ENCODE results near the gene KCTD13. TPM values are rescaled to one million over a fixed set of nuclear protein-coding genes. Genes with fewer than 3 reads are reported as not detected.

Gene KCTD13
- total RNA-seq, 2 experiments from 2014 or later, result 40.0 to 43.8 TPM

- Mint-ChIP-seq H3K9me3 (no peaks in the 10 kb centered on the region), H3K27ac (no peak overlapping the region), H3K4me3 (peak overlapping the region; percentile 89), H3K36me3 (ENCODE audit: low read depth) (no peaks in the 10 kb centered on the region), H3K27me3 (peaks cover 29% of the 10 kb centered on the region), H3K4me1 (ENCODE audit: low read depth) (peaks cover 18% of the 10 kb centered on the region)
- H3K9me3 ChIP-seq (ENCODE audit: control insufficient read depth in 1 of 2, insufficient read depth in 1 of 2, low read length in 2 of 2), result peaks cover 0 to 10% of the 10 kb centered on the region in 2 experiments
- intact Hi-C loops (cut with DNase I, micrococcal nuclease), result no loop called here
- POLR2A ChIA-PET, result interaction anchor here (1.3 kb wide), 2 partner anchors 13 to 147 kb away, joined by 3 to 10 read pairs; partner anchors contain the start of gene CDIPT
- H3K4me3 ChIP-seq (ENCODE audit: low read length), result peak overlapping the region; percentile 45
- H3K27ac ChIP-seq (ENCODE audit: low read depth in 1 of 2, low read length in 2 of 2), result no peak overlapping the region
- ATAC-seq (ENCODE audit: poor library complexity) (peak; percentile 40), DNase-seq (peak in 12 of 14 experiments; percentile 12 to 59 (median 26))
- peaks cover 20% of the 10 kb centered on the region for H3K4me1 ChIP-seq (ENCODE audit: insufficient read depth, low read length)
- TF ChIP-seq CTCF (IDR thresholded peaks at IDR 0.05), result no peak
- no peaks in the 10 kb centered on the region for H3K36me3 ChIP-seq (ENCODE audit: insufficient read depth, low read length)
- peaks cover 23 to 29% of the 10 kb centered on the region in 2 experiments for H3K27me3 ChIP-seq (ENCODE audit: control insufficient read depth in 1 of 2, insufficient read depth in 2 of 2, low read length in 2 of 2)
- CTCF ChIA-PET, result interaction anchor here (2.3 kb wide), 1 partner anchor 28 kb away, joined by 7 read pairs; no protein-coding TSS in a partner anchor
These were observed 49.3 kb downstream of the KCTD13 start for GRCh38 chr16:29876594-29877249.

GRCh38 chr16:29876217-29876593, 49.8 kb downstream of the KCTD13 start:
- Mint-ChIP-seq H3K27ac (no peak overlapping the region), H3K4me1 (ENCODE audit: low read depth) (peaks cover 18% of the 10 kb centered on the region), H3K27me3 (peaks cover 27% of the 10 kb centered on the region), H3K4me3 (peak overlapping the region; percentile 54), H3K9me3 (no peaks in the 10 kb centered on the region), H3K36me3 (ENCODE audit: low read depth) (no peaks in the 10 kb centered on the region)
- H3K9me3 ChIP-seq (ENCODE audit: control insufficient read depth in 1 of 2, insufficient read depth in 1 of 2, low read length in 2 of 2), result peaks cover 0 to 10% of the 10 kb centered on the region in 2 experiments
- intact Hi-C loops (cut with DNase I, micrococcal nuclease), result no loop called here
- DNase-seq, result peak in 1 of 14 experiments; percentile 12
- ChIA-PET CTCF (no interaction called here), POLR2A (interaction anchor here (1.3 kb wide), 2 partner anchors 13 to 147 kb away, joined by 3 to 10 read pairs; partner anchors contain the start of gene CDIPT)
- no peak for TF ChIP-seq CTCF (IDR thresholded peaks at IDR 0.05)
- H3K27me3 ChIP-seq (ENCODE audit: control insufficient read depth in 1 of 2, insufficient read depth in 2 of 2, low read length in 2 of 2), result peaks cover 23 to 28% of the 10 kb centered on the region in 2 experiments
- no peaks in the 10 kb centered on the region for H3K36me3 ChIP-seq (ENCODE audit: insufficient read depth, low read length)
- peak overlapping the region; percentile 45 for H3K4me3 ChIP-seq (ENCODE audit: low read length)
- ATAC-seq (ENCODE audit: poor library complexity), result no peak
- H3K27ac ChIP-seq (ENCODE audit: low read depth in 1 of 2, low read length in 2 of 2), result no peak overlapping the region
- H3K4me1 ChIP-seq (ENCODE audit: insufficient read depth, low read length), result peaks cover 20% of the 10 kb centered on the region

- ATAC-seq (ENCODE audit: poor library complexity) (no peak), DNase-seq (no peak)
- H3K27me3 ChIP-seq (ENCODE audit: control insufficient read depth in 1 of 2, insufficient read depth in 2 of 2, low read length in 2 of 2), result peaks cover 23 to 26% of the 10 kb centered on the region in 2 experiments
- H3K4me3 ChIP-seq (ENCODE audit: low read length), result no peak overlapping the region
- intact Hi-C loops (cut with DNase I, micrococcal nuclease), result no loop called here
- peaks cover 0 to 10% of the 10 kb centered on the region in 2 experiments for H3K9me3 ChIP-seq (ENCODE audit: control insufficient read depth in 1 of 2, insufficient read depth in 1 of 2, low read length in 2 of 2)
- ChIA-PET CTCF (no interaction called here), POLR2A (no interaction called here)
- H3K9me3 Mint-ChIP-seq, result no peaks in the 10 kb centered on the region
- no peak overlapping the region for H3K27ac Mint-ChIP-seq
- TF ChIP-seq CTCF (IDR thresholded peaks at IDR 0.05), result no peak
- no peak overlapping the region for H3K27ac ChIP-seq (ENCODE audit: low read depth in 1 of 2, low read length in 2 of 2)
- peaks cover 23% of the 10 kb centered on the region for H3K27me3 Mint-ChIP-seq
- H3K36me3 Mint-ChIP-seq (ENCODE audit: low read depth), result no peaks in the 10 kb centered on the region
- peaks cover 18% of the 10 kb centered on the region for H3K4me1 Mint-ChIP-seq (ENCODE audit: low read depth)
- peaks cover 20% of the 10 kb centered on the region for H3K4me1 ChIP-seq (ENCODE audit: insufficient read depth, low read length)
- no peaks in the 10 kb centered on the region for H3K36me3 ChIP-seq (ENCODE audit: insufficient read depth, low read length)
- H3K4me3 Mint-ChIP-seq, result no peak overlapping the region
These were observed 50.8 kb downstream of the KCTD13 start for GRCh38 chr16:29875206-29875605.
